SK-N-SH (cell line): ENCODE data around the gene CHST15. TPM values are rescaled to one million over a fixed set of nuclear protein-coding genes. Genes with fewer than 3 reads are reported as not detected.

ENCODE experiments used
- CTCF ChIA-PET: fragments of 300-600, 350-600 bp; formaldehyde crosslinking; extraction: SDS; loops from one replicate; lab custom pipeline; 2021; lab: Yijun Ruan, JAX
- POLR2A ChIA-PET: fragments of 350-600 bp; sonication (Branson Sonifier 250); formaldehyde crosslinking; extraction: SDS; loops from one replicate; lab custom pipeline; 2020; ENCODE audit warnings: antibody characterized with exemption, inconsistent platforms; lab: Yijun Ruan, JAX
- DNase-seq: peaks from one replicate; pipeline ENCODE4 v3.0.0; 2012
- H2AFZ ChIP-seq: fragments of 200-600 bp; sonication (generic); 2 replicates; pipeline ENCODE4 v1.8.1; 2016; ENCODE audit warnings: antibody characterized with exemption, mild to moderate bottlenecking, low read depth
- H3F3A ChIP-seq: fragments of 200-600 bp; sonication (generic); replicated peaks from 2 replicates; pipeline ENCODE3; 2016; ENCODE audit warnings: antibody characterized with exemption, mild to moderate bottlenecking; ENCODE audit not compliant: insufficient read depth
- H3K27ac ChIP-seq, 2 experiments: fragments of 200-500 bp in 1 of 2; fragments of 200-600 bp in 1 of 2; sonication (Bioruptor generic) in 1 of 2; sonication (generic), shearing (Covaris generic) in 1 of 2; 2 replicates each; pipeline versions ENCODE4 v1.5.1 to v1.6.1; 2014 to 2016; ENCODE audit warnings: low read depth in 2 of 2, inconsistent platforms in 1 of 2, low read length in 1 of 2, mild to moderate bottlenecking in 1 of 2, mixed read lengths in 1 of 2
- H3K27me3 ChIP-seq: fragments of 200-600 bp; sonication (generic), shearing (Covaris generic); 2 replicates; pipeline ENCODE4 v1.6.1; 2016; ENCODE audit warnings: mixed run types; ENCODE audit not compliant: insufficient read depth
- H3K36me3 ChIP-seq, 2 experiments: fragments of 200-500 bp in 1 of 2; fragments of 200-600 bp in 1 of 2; sonication (Bioruptor generic) in 1 of 2; sonication (generic) in 1 of 2; replicated peaks in 1 of 2; 2 replicates each; pipeline versions ENCODE3 to v1.5.1; 2014 to 2016; ENCODE audit warnings: low read length in 1 of 2, mild to moderate bottlenecking in 1 of 2; ENCODE audit not compliant: insufficient read depth in 2 of 2, control insufficient read depth in 1 of 2
- H3K4me1 ChIP-seq, 2 experiments: fragments of 200-500 bp in 1 of 2; fragments of 200-600 bp in 1 of 2; sonication (Bioruptor generic) in 1 of 2; sonication (generic), shearing (Covaris generic) in 1 of 2; 2 replicates each; pipeline versions ENCODE4 v1.5.1 to v1.6.1; 2014 to 2016; ENCODE audit warnings: low read depth in 1 of 2, low read length in 1 of 2, mixed run types in 1 of 2; ENCODE audit not compliant: insufficient read depth in 2 of 2, control insufficient read depth in 1 of 2
- H3K4me2 ChIP-seq: fragments of 200-600 bp; sonication (generic), shearing (Covaris generic); 2 replicates; pipeline ENCODE4 v1.6.1; 2017; ENCODE audit warnings: mixed run types
- H3K4me3 ChIP-seq, 2 experiments: fragments of 200-500 bp in 1 of 2; fragments of 200-600 bp in 1 of 2; sonication (Bioruptor generic) in 1 of 2; sonication (generic), shearing (Covaris generic) in 1 of 2; 2 replicates each; pipeline versions ENCODE4 v1.5.1 to v1.8.1; 2014 to 2016; ENCODE audit warnings: low read depth in 2 of 2, inconsistent platforms in 1 of 2, low read length in 1 of 2, mild to moderate bottlenecking in 1 of 2, mixed read lengths in 1 of 2, moderate library complexity in 1 of 2
- H3K79me2 ChIP-seq: fragments of 200-600 bp; sonication (generic); 2 replicates; pipeline ENCODE4 v1.8.1; 2017; ENCODE audit warnings: mild to moderate bottlenecking; ENCODE audit not compliant: insufficient read depth
- H3K9ac ChIP-seq: fragments of 200-600 bp; sonication (generic); 2 replicates; pipeline ENCODE4 v1.6.1; 2017; ENCODE audit warnings: mixed run types
- H3K9me2 ChIP-seq: fragments of 200-600 bp; sonication (generic); 2 replicates; pipeline ENCODE4 v1.6.1; 2017; ENCODE audit warnings: mixed run types
- H3K9me3 ChIP-seq: fragments of 200-600 bp; sonication (generic); 2 replicates; pipeline ENCODE4 v1.6.1; 2017; ENCODE audit warnings: mixed run types, mild to moderate bottlenecking, moderate library complexity
- H4K20me1 ChIP-seq: fragments of 200-600 bp; sonication (generic); 2 replicates; pipeline ENCODE4 v1.6.1; 2017; ENCODE audit warnings: mild to moderate bottlenecking, mixed run types; ENCODE audit not compliant: insufficient read depth
- EZH2phosphoT487 ChIP-seq: fragments of 200-600 bp; sonication (generic); IDR thresholded peaks from 2 replicates; pipeline ENCODE4 v1.6.1; 2017; ENCODE audit warnings: low read depth, mixed run types, mild to moderate bottlenecking, antibody characterized with exemption, moderate library complexity, borderline replicate concordance
- FOXM1 ChIP-seq: IDR thresholded peaks from 2 replicates; pipeline ENCODE4 v1.4.0; 2012; ENCODE audit warnings: low read depth, mild to moderate bottlenecking
- GATA2 ChIP-seq: sonication (generic); formaldehyde crosslinking; IDR thresholded peaks from 2 replicates; pipeline ENCODE4 v1.5.0; 2020; ENCODE audit warnings: mild to moderate bottlenecking, missing genetic modification reagents
- JUND ChIP-seq: IDR thresholded peaks from 2 replicates; pipeline ENCODE4 v1.4.0; 2012
- NFIC ChIP-seq: IDR thresholded peaks from 2 replicates; pipeline ENCODE4 v1.4.0; 2012; ENCODE audit warnings: borderline replicate concordance
- RFX5 ChIP-seq: IDR thresholded peaks from 2 replicates; pipeline ENCODE4 v1.6.1; 2012; ENCODE audit warnings: mild to moderate bottlenecking, improper control_type of control experiment, low read length
- SIN3A ChIP-seq: IDR thresholded peaks from 2 replicates; pipeline ENCODE4 v1.6.1; 2012; ENCODE audit warnings: low read depth, mild to moderate bottlenecking, low read length, moderate library complexity, borderline replicate concordance
- SMC3 ChIP-seq: IDR thresholded peaks from 2 replicates; pipeline ENCODE4 v1.6.1; 2012; ENCODE audit warnings: low read depth, low read length, improper control_type of control experiment
- TCF12 ChIP-seq: IDR thresholded peaks from 2 replicates; pipeline ENCODE4 v1.4.0; 2012
- TEAD4 ChIP-seq: IDR thresholded peaks from 2 replicates; pipeline ENCODE4 v1.4.0; 2012; ENCODE audit warnings: mild to moderate bottlenecking, borderline replicate concordance; ENCODE audit not compliant: insufficient read depth
- YY1 ChIP-seq: IDR thresholded peaks from 2 replicates; pipeline ENCODE4 v1.4.0; 2012; ENCODE audit warnings: low read depth, mild to moderate bottlenecking
- WGBS: methylation state at CpG from one replicate; pipeline ENCODE4 v1.1.6; 2017; ENCODE audit warnings: low lambda C conversion rate; 5-methylcytosine and 5-hydroxymethylcytosine counted together
- polyA plus RNA-seq, 3 experiments: library from polyadenylated mRNA; depleted of rRNA; stranded (reverse); fragments of >200 nt; gene quantifications; 2 replicates each; pipeline ENCODE4 v1.2.3, GENCODE V29; 2012
- TF ChIP-seq, protein P1 (sequence below): fragments of 150-350 bp; IDR thresholded peaks from 2 replicates; pipeline ENCODE4 v1.6.1; 2016; ENCODE audit warnings: mild to moderate bottlenecking, low read depth, low read length
- TF ChIP-seq, protein P2 (sequence below): IDR thresholded peaks from 2 replicates; pipeline ENCODE4; 2012
- TF ChIP-seq, protein P3 (sequence below): IDR thresholded peaks from 2 replicates; pipeline ENCODE4 v1.6.1; 2012; ENCODE audit warnings: mild to moderate bottlenecking, low read depth, low read length, moderate library complexity

Gene CHST15
- polyA plus RNA-seq, 1 of the 3 experiments (the other 2 are of a cell fraction), result 0.02 TPM

DNA sequence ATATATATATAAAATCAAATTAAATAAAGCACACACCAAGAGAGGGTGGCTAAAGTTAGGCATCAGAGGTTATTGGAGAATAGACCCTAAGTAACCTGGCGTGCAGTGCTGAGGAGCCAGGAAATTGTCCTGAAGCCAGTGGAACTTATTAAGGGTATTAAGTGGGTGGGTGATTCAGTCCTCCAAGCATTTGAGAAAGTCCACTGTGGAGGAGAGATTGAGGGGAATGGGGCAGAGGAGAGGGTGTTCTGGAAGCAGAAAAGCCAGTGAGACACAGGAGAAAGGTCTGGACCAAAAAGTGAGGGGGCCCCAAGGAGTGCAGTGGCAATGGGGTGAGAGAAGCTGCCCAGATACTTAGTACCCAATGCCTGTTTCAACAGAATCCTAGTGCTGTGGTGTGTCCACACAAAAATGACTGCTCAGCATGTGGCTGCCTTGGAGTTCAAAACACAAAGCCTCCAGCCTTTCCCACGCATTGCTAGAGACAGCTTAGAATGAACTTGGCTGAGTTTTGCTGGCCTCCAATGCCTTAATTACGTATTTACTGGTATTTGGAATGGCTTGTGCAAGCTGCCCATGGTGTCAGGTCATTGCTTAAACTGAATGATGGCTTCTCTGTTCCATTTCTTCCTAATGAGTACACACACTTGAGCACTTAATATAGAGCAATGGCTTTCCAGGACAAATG, 44.9 kb upstream of the CHST15 start (continued):
- TF ChIP-seq, protein P1, sequence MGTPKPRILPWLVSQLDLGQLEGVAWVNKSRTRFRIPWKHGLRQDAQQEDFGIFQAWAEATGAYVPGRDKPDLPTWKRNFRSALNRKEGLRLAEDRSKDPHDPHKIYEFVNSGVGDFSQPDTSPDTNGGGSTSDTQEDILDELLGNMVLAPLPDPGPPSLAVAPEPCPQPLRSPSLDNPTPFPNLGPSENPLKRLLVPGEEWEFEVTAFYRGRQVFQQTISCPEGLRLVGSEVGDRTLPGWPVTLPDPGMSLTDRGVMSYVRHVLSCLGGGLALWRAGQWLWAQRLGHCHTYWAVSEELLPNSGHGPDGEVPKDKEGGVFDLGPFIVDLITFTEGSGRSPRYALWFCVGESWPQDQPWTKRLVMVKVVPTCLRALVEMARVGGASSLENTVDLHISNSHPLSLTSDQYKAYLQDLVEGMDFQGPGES, result no peak
- no peak for TF ChIP-seq GATA2

DNA sequence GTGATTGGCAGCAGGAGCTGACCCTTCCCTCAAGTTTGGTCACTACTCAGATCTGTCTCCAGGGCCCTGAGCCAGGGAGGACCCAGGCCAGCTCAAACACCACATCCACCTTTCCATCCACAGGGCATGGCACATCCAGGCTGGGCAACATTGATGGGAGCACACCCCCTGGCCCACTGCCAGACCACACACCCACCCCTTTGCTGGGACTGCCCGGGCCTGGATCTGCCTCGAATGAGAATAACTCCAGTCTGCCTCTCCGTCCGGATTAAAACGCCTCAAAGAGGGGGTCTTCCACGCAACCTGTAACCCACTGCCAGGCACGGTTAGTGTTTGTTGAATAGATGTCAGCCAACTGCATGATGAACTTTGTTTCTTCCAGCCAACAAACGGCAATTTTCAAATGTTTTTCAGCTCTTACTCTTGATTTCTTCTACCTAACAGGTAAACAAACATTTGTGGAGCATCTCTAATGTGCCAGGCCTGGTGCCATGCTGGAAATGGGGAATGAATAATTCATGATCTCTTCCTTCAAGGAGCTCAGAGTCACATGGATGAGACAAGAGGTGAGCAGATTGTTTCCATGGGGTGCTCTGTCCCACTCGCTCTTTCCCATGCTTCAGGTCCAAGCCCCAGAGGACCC, 41.0 kb upstream of the CHST15 start:
- no peaks in the 10 kb centered on the region for H3K36me3 ChIP-seq
- TF ChIP-seq SMC3 (no peak), GATA2 (no peak), EZH2phosphoT487 (no peak), JUND (no peak), NFIC (no peak), RFX5 (no peak), SIN3A (no peak), TCF12 (no peak), FOXM1 (no peak), YY1 (no peak), TEAD4 (no peak)
- TF ChIP-seq, protein P2, sequence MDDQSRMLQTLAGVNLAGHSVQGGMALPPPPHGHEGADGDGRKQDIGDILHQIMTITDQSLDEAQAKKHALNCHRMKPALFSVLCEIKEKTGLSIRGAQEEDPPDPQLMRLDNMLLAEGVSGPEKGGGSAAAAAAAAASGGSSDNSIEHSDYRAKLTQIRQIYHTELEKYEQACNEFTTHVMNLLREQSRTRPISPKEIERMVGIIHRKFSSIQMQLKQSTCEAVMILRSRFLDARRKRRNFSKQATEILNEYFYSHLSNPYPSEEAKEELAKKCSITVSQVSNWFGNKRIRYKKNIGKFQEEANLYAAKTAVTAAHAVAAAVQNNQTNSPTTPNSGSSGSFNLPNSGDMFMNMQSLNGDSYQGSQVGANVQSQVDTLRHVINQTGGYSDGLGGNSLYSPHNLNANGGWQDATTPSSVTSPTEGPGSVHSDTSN, result no peak
- TF ChIP-seq, protein P3, sequence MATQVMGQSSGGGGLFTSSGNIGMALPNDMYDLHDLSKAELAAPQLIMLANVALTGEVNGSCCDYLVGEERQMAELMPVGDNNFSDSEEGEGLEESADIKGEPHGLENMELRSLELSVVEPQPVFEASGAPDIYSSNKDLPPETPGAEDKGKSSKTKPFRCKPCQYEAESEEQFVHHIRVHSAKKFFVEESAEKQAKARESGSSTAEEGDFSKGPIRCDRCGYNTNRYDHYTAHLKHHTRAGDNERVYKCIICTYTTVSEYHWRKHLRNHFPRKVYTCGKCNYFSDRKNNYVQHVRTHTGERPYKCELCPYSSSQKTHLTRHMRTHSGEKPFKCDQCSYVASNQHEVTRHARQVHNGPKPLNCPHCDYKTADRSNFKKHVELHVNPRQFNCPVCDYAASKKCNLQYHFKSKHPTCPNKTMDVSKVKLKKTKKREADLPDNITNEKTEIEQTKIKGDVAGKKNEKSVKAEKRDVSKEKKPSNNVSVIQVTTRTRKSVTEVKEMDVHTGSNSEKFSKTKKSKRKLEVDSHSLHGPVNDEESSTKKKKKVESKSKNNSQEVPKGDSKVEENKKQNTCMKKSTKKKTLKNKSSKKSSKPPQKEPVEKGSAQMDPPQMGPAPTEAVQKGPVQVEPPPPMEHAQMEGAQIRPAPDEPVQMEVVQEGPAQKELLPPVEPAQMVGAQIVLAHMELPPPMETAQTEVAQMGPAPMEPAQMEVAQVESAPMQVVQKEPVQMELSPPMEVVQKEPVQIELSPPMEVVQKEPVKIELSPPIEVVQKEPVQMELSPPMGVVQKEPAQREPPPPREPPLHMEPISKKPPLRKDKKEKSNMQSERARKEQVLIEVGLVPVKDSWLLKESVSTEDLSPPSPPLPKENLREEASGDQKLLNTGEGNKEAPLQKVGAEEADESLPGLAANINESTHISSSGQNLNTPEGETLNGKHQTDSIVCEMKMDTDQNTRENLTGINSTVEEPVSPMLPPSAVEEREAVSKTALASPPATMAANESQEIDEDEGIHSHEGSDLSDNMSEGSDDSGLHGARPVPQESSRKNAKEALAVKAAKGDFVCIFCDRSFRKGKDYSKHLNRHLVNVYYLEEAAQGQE, result no peak
- TF ChIP-seq, all 33 proteins: peak for 0
- H4K20me1 ChIP-seq, result no peaks in the 10 kb centered on the region
- WGBS, result 56% methylated on average over 9 of the region's 9 CpGs
- DNase-seq, result no peak
- H3K4me1 ChIP-seq, result no peaks in the 10 kb centered on the region
- no peak overlapping the region for H3K4me2 ChIP-seq
- H3F3A ChIP-seq, result no peaks in the 10 kb centered on the region
- no peaks in the 10 kb centered on the region for H3K27me3 ChIP-seq
- H3K27ac ChIP-seq, result no peak overlapping the region
- no peak overlapping the region for H2AFZ ChIP-seq
- no peaks in the 10 kb centered on the region for H3K9me2 ChIP-seq
- CTCF ChIA-PET, result interaction anchor here (0.7 to 1.4 kb wide), 3 partner anchors 13 to 140 kb away, joined by 3 to 4 read pairs (median 3); no protein-coding TSS in a partner anchor
- no peak overlapping the region for H3K4me3 ChIP-seq
- POLR2A ChIA-PET, result no interaction called here
- no peak overlapping the region for H3K9ac ChIP-seq
- H3K9me3 ChIP-seq, result no peaks in the 10 kb centered on the region
- H3K79me2 ChIP-seq, result no peaks in the 10 kb centered on the region
